H1 (cell line): ENCODE data around the gene SIRT3. TPM values are rescaled to one million over a fixed set of nuclear protein-coding genes. Genes with fewer than 3 reads are reported as not detected.

ENCODE experiments used
- CTCF ChIA-PET: fragments of 300-600 bp; sonication (Branson Sonifier 250); formaldehyde crosslinking; loops from one replicate; lab custom pipeline; 2021; ENCODE audit not compliant: partially characterized antibody; lab: Charles Lee
- POLR2A ChIA-PET: fragments of 300-600 bp; sonication (Branson Sonifier 250); formaldehyde crosslinking; loops from one replicate; lab custom pipeline; 2021; ENCODE audit warnings: inconsistent platforms; ENCODE audit not compliant: partially characterized antibody; lab: Charles Lee
- DNase-seq, 2 experiments: peaks; one replicate each; pipeline versions ENCODE4 v3.0.0 to v3.0.0-alpha.2; 2010 to 2022; ENCODE audit warnings: low spot score in 2 of 2, low read depth in 1 of 2, mixed read lengths in 1 of 2
- FAIRE-seq: peaks from 2 replicates; lab custom pipeline; 2011; peaks lifted over from hg19 to GRCh38; lab: Jason Lieb, UNC
- H2AFZ ChIP-seq: 2 replicates; pipeline ENCODE4 v1.8.1; 2012; ENCODE audit warnings: low read length, inconsistent platforms
- H2AK5ac ChIP-seq: 2 replicates; pipeline ENCODE4 v1.6.1; 2013; ENCODE audit warnings: low read depth, low read length
- H2BK120ac ChIP-seq: replicated peaks from 2 replicates; pipeline ENCODE3; 2013; ENCODE audit warnings: low read depth, low read length, inconsistent platforms
- H2BK12ac ChIP-seq: 2 replicates; pipeline ENCODE4 v1.6.1; 2013; ENCODE audit warnings: low read depth, low read length
- H2BK15ac ChIP-seq: 2 replicates; pipeline ENCODE4 v1.6.1; 2013; ENCODE audit warnings: low read length
- H2BK20ac ChIP-seq: 2 replicates; pipeline ENCODE4 v1.6.1; 2013; ENCODE audit warnings: low read length
- H2BK5ac ChIP-seq: 2 replicates; pipeline ENCODE4 v1.6.1; 2013; ENCODE audit warnings: low read depth, low read length
- H3K14ac ChIP-seq: 2 replicates; pipeline ENCODE4 v1.6.1; 2013; ENCODE audit warnings: inconsistent platforms; ENCODE audit not compliant: insufficient read length
- H3K18ac ChIP-seq: 2 replicates; pipeline ENCODE4 v1.6.1; 2013; ENCODE audit warnings: low read length; ENCODE audit errors: extremely low read depth
- H3K23ac ChIP-seq: 2 replicates; pipeline ENCODE4 v1.6.1; 2013; ENCODE audit warnings: inconsistent platforms; ENCODE audit not compliant: insufficient read length
- H3K23me2 ChIP-seq: 2 replicates; pipeline ENCODE4 v1.6.1; 2013; ENCODE audit warnings: low read depth, low read length
- H3K27ac ChIP-seq: 2 replicates; pipeline ENCODE4 v1.6.1; 2011; ENCODE audit warnings: low read depth, low read length, inconsistent platforms
- H3K27me3 ChIP-seq, 4 experiments: replicated peaks in 1 of 4; 1 replicate in 1 of 4; 2 replicates in 3 of 4; pipeline versions ENCODE4 v1.6.1 to v1.8.1; 2011 to 2013; ENCODE audit warnings: low read length in 3 of 4, mild to moderate bottlenecking in 3 of 4, inconsistent platforms in 2 of 4, mixed read lengths in 2 of 4, moderate library complexity in 1 of 4; ENCODE audit not compliant: control insufficient read depth in 3 of 4, insufficient read depth in 3 of 4; ENCODE audit errors: extremely low read depth in 1 of 4
- H3K36me3 ChIP-seq, 4 experiments: 2 replicates each; pipeline versions ENCODE4 v1.6.1 to v1.8.1; 2011 to 2013; ENCODE audit warnings: mild to moderate bottlenecking in 4 of 4, low read length in 3 of 4, moderate library complexity in 2 of 4, control low read depth in 1 of 4, inconsistent platforms in 1 of 4; ENCODE audit not compliant: insufficient read depth in 4 of 4, control insufficient read depth in 2 of 4
- H3K4ac ChIP-seq: replicated peaks from 2 replicates; pipeline ENCODE3; 2013; ENCODE audit warnings: low read length, low read depth, mixed read lengths, inconsistent platforms; ENCODE audit not compliant: insufficient read length
- H3K4me1 ChIP-seq, 4 experiments: replicated peaks in 1 of 4; 1 replicate in 1 of 4; 2 replicates in 3 of 4; pipeline versions ENCODE4 v1.6.1 to v1.8.1; 2011 to 2013; ENCODE audit warnings: low read length in 3 of 4, inconsistent platforms in 2 of 4, mixed read lengths in 1 of 4; ENCODE audit not compliant: insufficient read depth in 4 of 4, control insufficient read depth in 3 of 4
- H3K4me2 ChIP-seq, 2 experiments: 2 replicates each; pipeline versions ENCODE4 v1.6.1 to v1.8.1; 2011 to 2013; ENCODE audit warnings: low read depth in 2 of 2, low read length in 2 of 2, control low read depth in 1 of 2, inconsistent platforms in 1 of 2, mild to moderate bottlenecking in 1 of 2; ENCODE audit not compliant: insufficient read depth in 1 of 2
- H3K4me3 ChIP-seq, 4 experiments: fragments of 200-600, 300-600 bp in 1 of 4; sonication (generic), shearing (Covaris generic), sonication (Bioruptor Twin) in 1 of 4; 2 replicates each; pipeline versions ENCODE4 v1.5.1 to v1.8.1; 2011 to 2016; ENCODE audit warnings: low read length in 4 of 4, low read depth in 3 of 4, control low read depth in 2 of 4, inconsistent platforms in 2 of 4, mild to moderate bottlenecking in 2 of 4, mixed read lengths in 1 of 4, moderate library complexity in 1 of 4; ENCODE audit not compliant: insufficient read depth in 2 of 4; ENCODE audit errors: extremely low read depth in 1 of 4
- H3K56ac ChIP-seq: replicated peaks from 2 replicates; pipeline ENCODE3; 2013; ENCODE audit warnings: low read depth, mild to moderate bottlenecking, mixed read lengths, low read length, inconsistent platforms; ENCODE audit not compliant: insufficient read length
- H3K79me1 ChIP-seq: 2 replicates; pipeline ENCODE4 v1.6.1; 2013; ENCODE audit warnings: low read depth, low read length, control low read depth
- H3K79me2 ChIP-seq, 2 experiments: 2 replicates each; pipeline versions ENCODE4 v1.6.1 to v1.8.1; 2012 to 2013; ENCODE audit warnings: low read length in 2 of 2, mild to moderate bottlenecking in 2 of 2, inconsistent platforms in 1 of 2; ENCODE audit not compliant: insufficient read depth in 2 of 2, control insufficient read depth in 1 of 2
- H3K9ac ChIP-seq, 4 experiments: replicated peaks in 1 of 4; 1 replicate in 1 of 4; 2 replicates in 3 of 4; pipeline versions ENCODE4 v1.6.1 to v1.8.1; 2011 to 2013; ENCODE audit warnings: low read depth in 3 of 4, low read length in 3 of 4, control low read depth in 2 of 4, mild to moderate bottlenecking in 2 of 4, moderate library complexity in 2 of 4, inconsistent platforms in 1 of 4; ENCODE audit errors: extremely low read depth in 1 of 4
- H3K9me3 ChIP-seq, 2 experiments: 2 replicates each; pipeline versions ENCODE4 v1.6.1 to v1.8.1; 2012 to 2013; ENCODE audit warnings: mild to moderate bottlenecking in 2 of 2, moderate library complexity in 2 of 2, control low read depth in 1 of 2, inconsistent platforms in 1 of 2, low read depth in 1 of 2, low read length in 1 of 2, mixed read lengths in 1 of 2; ENCODE audit not compliant: insufficient read depth in 2 of 2
- H4K20me1 ChIP-seq, 2 experiments: replicated peaks in 1 of 2; 2 replicates each; pipeline versions ENCODE3 to v1.8.1; 2011 to 2013; ENCODE audit warnings: inconsistent platforms in 2 of 2, low read length in 2 of 2, mild to moderate bottlenecking in 1 of 2; ENCODE audit not compliant: insufficient read depth in 2 of 2, control insufficient read depth in 1 of 2
- H4K5ac ChIP-seq: 2 replicates; pipeline ENCODE4 v1.6.1; 2013; ENCODE audit warnings: low read length, low read depth, mixed read lengths, inconsistent platforms; ENCODE audit not compliant: insufficient read length
- H4K8ac ChIP-seq: 2 replicates; pipeline ENCODE4 v1.8.0; 2013; ENCODE audit warnings: mild to moderate bottlenecking, moderate library complexity, low read length, inconsistent platforms; ENCODE audit not compliant: insufficient read depth; ENCODE audit errors: extremely low read depth
- H4K91ac ChIP-seq: replicated peaks from 2 replicates; pipeline ENCODE3; 2013; ENCODE audit warnings: low read length, mixed read lengths, inconsistent platforms; ENCODE audit not compliant: insufficient read length
- CEBPB ChIP-seq: IDR thresholded peaks from 2 replicates; pipeline ENCODE4 v1.6.1; 2012; ENCODE audit warnings: low read depth, low read length
- CHD1 ChIP-seq: IDR thresholded peaks from 2 replicates; pipeline ENCODE4 v1.6.1; 2012; ENCODE audit warnings: low read depth, low read length, improper control_type of control experiment
- TAF1 ChIP-seq: IDR thresholded peaks from 2 replicates; pipeline ENCODE4 v1.6.1; 2011; ENCODE audit warnings: mild to moderate bottlenecking, low read depth, low read length
- ZNF274 ChIP-seq: IDR thresholded peaks from 2 replicates; pipeline ENCODE4 v1.7.0; 2012; ENCODE audit warnings: low read length, borderline replicate concordance; ENCODE audit errors: extremely low read depth
- WGBS, 2 experiments: shearing (Covaris generic) in 1 of 2; methylation state at CpG; one replicate each; pipeline versions ENCODE4 v1.1.6 to v1.1.7; 2013 to 2015; ENCODE audit warnings: low lambda C conversion rate in 2 of 2, mixed read lengths in 2 of 2, inconsistent platforms in 1 of 2, low coverage in 1 of 2, missing lambda C conversion rate in 1 of 2; ENCODE audit not compliant: insufficient replicate concordance in 2 of 2, insufficient coverage in 1 of 2, insufficient read length in 1 of 2; ENCODE audit errors: extremely low coverage in 1 of 2, missing lambda C conversion rate in 1 of 2; 5-methylcytosine and 5-hydroxymethylcytosine counted together
- polyA plus RNA-seq, 7 experiments: library from polyadenylated mRNA; depleted of rRNA in 3 of 7; stranded (reverse) in 5 of 7; unstranded in 2 of 7; fragments of >200 nt in 5 of 7; fragments of 200-250 nt in 2 of 7; gene quantifications; 1 replicate in 5 of 7; 2 replicates in 1 of 7; 4 replicates in 1 of 7; pipeline versions ENCODE4 v1.2.1 to v1.2.3, GENCODE V29; 2011 to 2013; ENCODE audit warnings: missing spikeins in 2 of 7, mixed read lengths in 2 of 7
- total RNA-seq: library from RNA; stranded (reverse); fragmentation: NEBNext Ultra II Directional; extraction: Animal tissue kit (Norgen Biotek cat#: 25700); gene quantifications from 2 replicates; pipeline ENCODE4 v1.2.1, GENCODE V29; 2021
- TF ChIP-seq, protein P1 (sequence below): IDR thresholded peaks from 2 replicates; pipeline ENCODE4 v1.6.1; 2012; ENCODE audit warnings: inconsistent platforms
- TF ChIP-seq, protein P2 (sequence below): IDR thresholded peaks from 2 replicates; pipeline ENCODE4 v1.6.1; 2011; ENCODE audit warnings: low read length, improper control_type of control experiment

The SIRT3 gene
- total and polyA plus RNA-seq, 2 of the 8 experiments (the other 6 are each of a cell fraction or from before 2014, with no cell fraction given), result 14.3 to 21.6 TPM

DNA sequence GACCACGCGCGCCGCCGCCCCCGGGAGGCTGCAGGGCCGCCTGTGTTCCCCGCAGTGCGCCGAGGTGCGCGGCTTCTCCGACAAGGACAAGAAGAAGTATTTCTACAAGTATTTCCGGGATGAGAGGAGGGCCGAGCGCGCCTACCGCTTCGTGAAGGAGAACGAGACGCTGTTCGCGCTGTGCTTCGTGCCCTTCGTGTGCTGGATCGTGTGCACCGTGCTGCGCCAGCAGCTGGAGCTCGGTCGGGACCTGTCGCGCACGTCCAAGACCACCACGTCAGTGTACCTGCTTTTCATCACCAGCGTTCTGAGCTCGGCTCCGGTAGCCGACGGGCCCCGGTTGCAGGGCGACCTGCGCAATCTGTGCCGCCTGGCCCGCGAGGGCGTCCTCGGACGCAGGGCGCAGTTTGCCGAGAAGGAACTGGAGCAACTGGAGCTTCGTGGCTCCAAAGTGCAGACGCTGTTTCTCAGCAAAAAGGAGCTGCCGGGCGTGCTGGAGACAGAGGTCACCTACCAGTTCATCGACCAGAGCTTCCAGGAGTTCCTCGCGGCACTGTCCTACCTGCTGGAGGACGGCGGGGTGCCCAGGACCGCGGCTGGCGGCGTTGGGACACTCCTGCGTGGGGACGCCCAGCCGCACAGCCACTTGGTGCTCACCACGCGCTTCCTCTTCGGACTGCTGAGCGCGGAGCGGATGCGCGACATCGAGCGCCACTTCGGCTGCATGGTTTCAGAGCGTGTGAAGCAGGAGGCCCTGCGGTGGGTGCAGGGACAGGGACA lies 44.8 kb upstream of the SIRT3 start:
- DNase-seq, result peak in 1 of 2 experiments; percentile 48
- ChIA-PET POLR2A (interaction anchor here (1.0 to 3.0 kb wide), 9 partner anchors 9 to 136 kb away, joined by 3 to 11 read pairs (median 3); no protein-coding TSS in a partner anchor), CTCF (interaction anchor here (1.0 to 8.6 kb wide), 5 partner anchors 9 to 29 kb away, joined by 3 to 88 read pairs (median 4); no protein-coding TSS in a partner anchor)
- H2BK20ac ChIP-seq, result no peak overlapping the region
- H3K14ac ChIP-seq, result no peak overlapping the region
- H4K5ac ChIP-seq, result no peak overlapping the region
- no peak overlapping the region for H2AFZ ChIP-seq
- WGBS, 2 experiments, result 95% methylated on average over 74 of the region's 79 CpGs; no CpG with 5 or more reads in 1 of the 2 experiments
- H4K8ac ChIP-seq, result peak overlapping the region; percentile 51
- H3K9me3 ChIP-seq, result no peaks in the 10 kb centered on the region
- H2BK12ac ChIP-seq, result peak overlapping the region; percentile 19; the same call in 1 of the 2 replicates
- no peaks in the 10 kb centered on the region for H3K79me2 ChIP-seq
- H3K27ac ChIP-seq, result no peak overlapping the region
- H4K91ac ChIP-seq, result no peak overlapping the region
- no peak overlapping the region for H3K4ac ChIP-seq
- no peak overlapping the region for H2AK5ac ChIP-seq
- H4K20me1 ChIP-seq, result no peaks in the 10 kb centered on the region
- H2BK5ac ChIP-seq, result peak overlapping the region; percentile 49; the same call in 1 of the 2 replicates
- TF ChIP-seq ZNF274 (no peak), CHD1 (no peak), TAF1 (no peak), CEBPB (no peak)
- TF ChIP-seq, protein P1, sequence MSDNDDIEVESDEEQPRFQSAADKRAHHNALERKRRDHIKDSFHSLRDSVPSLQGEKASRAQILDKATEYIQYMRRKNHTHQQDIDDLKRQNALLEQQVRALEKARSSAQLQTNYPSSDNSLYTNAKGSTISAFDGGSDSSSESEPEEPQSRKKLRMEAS, result no peak
- TF ChIP-seq, protein P2, sequence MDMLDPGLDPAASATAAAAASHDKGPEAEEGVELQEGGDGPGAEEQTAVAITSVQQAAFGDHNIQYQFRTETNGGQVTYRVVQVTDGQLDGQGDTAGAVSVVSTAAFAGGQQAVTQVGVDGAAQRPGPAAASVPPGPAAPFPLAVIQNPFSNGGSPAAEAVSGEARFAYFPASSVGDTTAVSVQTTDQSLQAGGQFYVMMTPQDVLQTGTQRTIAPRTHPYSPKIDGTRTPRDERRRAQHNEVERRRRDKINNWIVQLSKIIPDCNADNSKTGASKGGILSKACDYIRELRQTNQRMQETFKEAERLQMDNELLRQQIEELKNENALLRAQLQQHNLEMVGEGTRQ, result no peak
- H3K9ac ChIP-seq, result no peak overlapping the region
- H3K27me3 ChIP-seq, result peaks cover 0 to 3% (median 1%) of the 10 kb centered on the region in 4 experiments; a peak in 2 of 7 replicates
- no peak overlapping the region for H3K18ac ChIP-seq
- H3K56ac ChIP-seq, result no peak overlapping the region
- peak overlapping the region in 1 of 2 experiments; percentile 19; a peak in 1 of 4 replicates for H3K4me2 ChIP-seq
- no peaks in the 10 kb centered on the region for H3K36me3 ChIP-seq
- peak overlapping the region; percentile 92; the same call in 1 of the 2 replicates for H2BK15ac ChIP-seq
- H3K4me3 ChIP-seq, result no peak overlapping the region
- H3K23me2 ChIP-seq, result no peaks in the 10 kb centered on the region
- H3K79me1 ChIP-seq, result no peaks in the 10 kb centered on the region
- H2BK120ac ChIP-seq, result no peak overlapping the region
- FAIRE-seq, result no peak
- H3K4me1 ChIP-seq, result peaks cover 0 to 5% (median 0%) of the 10 kb centered on the region in 4 experiments; a peak in 4 of 7 replicates
- no peak overlapping the region for H3K23ac ChIP-seq
